ENCODE measurements around the gene NRXN2.

- TF ChIP-seq EZH2 (IDR thresholded peaks at IDR 0.05) = no peak
- TF ChIP-seq POLR2AphosphoS5 (IDR thresholded peaks at IDR 0.05; ENCODE audit: borderline replicate concordance, low read depth, low read length) = no peak
Measured at GRCh38 chr11:64650923-64651523, 72.0 kb downstream of the NRXN2 start.
